NCI-H146 treated with DMSO at 0.1 percent for 48 hours (cell line): ENCODE results near the gene BAD.
"Not testable (repeated sequence)": the region's sequence is repeated elsewhere in the genome, so short reads cannot be mapped to it uniquely, and the experiment has no call there.

ENCODE experiments used
- DNase-seq: peaks from one replicate; lab custom pipeline; 2025; ENCODE audit not compliant: unreplicated experiment; lab: John Stamatoyannopoulos, UW

The BAD gene

GRCh38 chr11:64246871-64247728 is 37.4 kb downstream of the BAD start, which contains the start of gene PPP1R14B:
Gene PPP1R14B (minus strand): TSS chr11:64246943. CDS start chr11:64246673, 270 bp downstream.
- peak; percentile 60 for DNase-seq

- DNase-seq, result not testable (repeated sequence)
Measured at GRCh38 chr11:64246621-64246870, 37.9 kb downstream of the BAD start.

- no peak for DNase-seq
Measured at GRCh38 chr11:64245797-64246620, 38.5 kb downstream of the BAD start.

GRCh38 chr11:64245401-64245796 is 39.1 kb downstream of the BAD start:
- no peak for DNase-seq

- no peak for DNase-seq
Measured at GRCh38 chr11:64244966-64245365, 39.5 kb downstream of the BAD start.

- DNase-seq, result no peak
Measured at GRCh38 chr11:64244107-64244506, 40.4 kb downstream of the BAD start.

GRCh38 chr11:64243236-64243854 is 41.1 kb downstream of the BAD start:
- no peak for DNase-seq

GRCh38 chr11:64241491-64242374 is 42.7 kb downstream of the BAD start:
- peak; percentile 97 for DNase-seq

GRCh38 chr11:64241241-64241490 is 43.3 kb downstream of the BAD start:
- DNase-seq, result no peak

- DNase-seq, result peak; percentile 83
Measured at GRCh38 chr11:64240435-64241240, 43.8 kb downstream of the BAD start, which contains the start of gene FKBP2. Gene FKBP2 (plus strand): TSS chr11:64241095. CDS start chr11:64242388, 1,293 bp downstream.

- no peak for DNase-seq
Measured at GRCh38 chr11:64239662-64240434, 44.6 kb downstream of the BAD start.

- DNase-seq, result no peak
Measured at GRCh38 chr11:64238999-64239398, 45.5 kb downstream of the BAD start.

GRCh38 chr11:64238076-64238475 is 46.4 kb downstream of the BAD start:
- peak; percentile 13 for DNase-seq

GRCh38 chr11:64237484-64237951 is 46.9 kb downstream of the BAD start:
- DNase-seq, result peak; percentile 89

GRCh38 chr11:64235437-64236161 is 48.9 kb downstream of the BAD start:
- DNase-seq, result no peak

GRCh38 chr11:64234647-64235379 is 49.7 kb downstream of the BAD start:
- no peak for DNase-seq

GRCh38 chr11:64233913-64234586 is 50.4 kb downstream of the BAD start, which contains the start of gene VEGFB:
Gene VEGFB (plus strand): TSS chr11:64234584. CDS start chr11:64234834, 250 bp downstream.
- peak; percentile 46 for DNase-seq
